Activated CD8-positive, alpha-beta memory T cell treated with anti-CD3 and anti-CD28 coated beads, Interleukin-2, amount 10 ng/mL, durations not matched to agents 7 days and 5 days (primary cell): ENCODE data around the gene KATNAL2. TPM values are rescaled to one million over a fixed set of nuclear protein-coding genes. Genes with fewer than 3 reads are reported as not detected.
"Not testable (repeated sequence)": the region's sequence is repeated elsewhere in the genome, so short reads cannot be mapped to it uniquely, and the experiment has no call there.

Experiments used
- ATAC-seq: fragments of 150-1000 bp; cut with Tn5 transposase; one replicate; pipeline ENCODE4 v1.10.0; 2021; ENCODE audit warnings: moderate library complexity
- CTCF ChIA-PET: fragments of 350-600 bp; sonication (Branson Sonifier 250); formaldehyde crosslinking; loops from one replicate; lab custom pipeline; 2021; ENCODE audit warnings: antibody characterized with exemption; lab: Charles Lee
- DNase-seq: peaks from one replicate; pipeline ENCODE4 v3.0.0-alpha.2; 2020
- H3K27ac Mint-ChIP-seq: one replicate; pipeline ENCODE4 v1.8.0; 2021; ENCODE audit warnings: mild to moderate bottlenecking, mixed read lengths
- H3K27me3 Mint-ChIP-seq: one replicate; pipeline ENCODE4 v1.8.0; 2021; ENCODE audit warnings: mixed read lengths
- H3K36me3 Mint-ChIP-seq: one replicate; pipeline ENCODE4 v1.8.0; 2021; ENCODE audit warnings: mild to moderate bottlenecking, mixed read lengths
- H3K4me1 Mint-ChIP-seq: one replicate; pipeline ENCODE4 v1.8.0; 2021; ENCODE audit warnings: mixed read lengths
- H3K4me3 Mint-ChIP-seq: one replicate; pipeline ENCODE4 v1.8.0; 2021; ENCODE audit warnings: mild to moderate bottlenecking, moderate library complexity, mixed read lengths
- H3K9me3 Mint-ChIP-seq: one replicate; pipeline ENCODE4 v1.8.0; 2022; ENCODE audit warnings: low read depth, mixed read lengths
- total RNA-seq, 2 experiments: library from RNA; stranded (reverse); gene quantifications; one replicate each; pipeline ENCODE4 v1.2.3, GENCODE V29; 2021

Gene KATNAL2
- total RNA-seq, 2 experiments from 2014 or later = 0.45 to 0.79 TPM

DNA sequence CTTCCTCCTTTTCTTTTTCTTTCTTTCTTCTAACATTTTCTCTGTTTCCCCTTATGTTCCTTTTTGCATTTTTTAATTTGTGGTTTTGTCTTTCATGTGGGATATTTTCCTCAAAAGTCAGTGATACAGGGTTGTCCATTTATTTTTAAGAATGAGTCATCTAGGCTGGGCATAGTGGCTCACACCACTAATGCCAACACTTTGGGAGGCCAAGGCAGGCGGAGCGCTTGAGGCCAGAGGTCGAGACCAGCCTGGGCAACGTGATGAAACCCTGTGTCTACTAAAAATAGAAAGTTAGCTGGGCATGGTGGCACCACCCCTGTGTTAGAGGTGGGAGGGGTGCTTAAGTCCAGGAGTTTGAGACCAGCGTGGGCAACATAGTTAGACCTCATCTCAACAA lies 35.8 kb downstream of the KATNAL2 start:
- Mint-ChIP-seq H3K4me3 (no peak overlapping the region), H3K9me3 (no peaks in the 10 kb centered on the region), H3K27ac (no peak overlapping the region), H3K27me3 (peaks cover 5% of the 10 kb centered on the region), H3K36me3 (no peaks in the 10 kb centered on the region), H3K4me1 (no peaks in the 10 kb centered on the region)
- ATAC-seq (no peak), DNase-seq (no peak)
- CTCF ChIA-PET = no interaction called here

DNA sequence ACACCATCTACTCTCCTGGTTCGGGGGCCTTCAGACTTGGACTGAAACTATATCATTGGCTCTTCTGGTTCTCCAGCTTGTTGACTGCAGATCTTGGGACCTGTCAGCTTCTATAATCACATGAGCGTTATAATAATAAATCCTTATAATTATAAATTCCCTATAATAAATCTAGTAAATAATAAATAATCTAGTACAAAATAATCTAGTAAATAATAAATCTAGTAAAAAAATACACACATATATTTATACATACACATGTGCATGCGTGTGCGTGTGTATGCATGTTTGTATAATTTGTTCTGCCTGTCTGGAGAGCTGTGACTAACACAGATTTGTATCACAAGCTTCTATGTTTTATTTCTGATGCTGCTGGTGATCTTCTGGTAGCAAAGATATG lies 40.8 kb downstream of the KATNAL2 start:
- Mint-ChIP-seq H3K9me3 (no peaks in the 10 kb centered on the region), H3K36me3 (no peaks in the 10 kb centered on the region), H3K4me3 (no peak overlapping the region), H3K27me3 (no peaks in the 10 kb centered on the region), H3K27ac (no peak overlapping the region), H3K4me1 (no peaks in the 10 kb centered on the region)
- DNase-seq (no peak), ATAC-seq (no peak)
- CTCF ChIA-PET = no interaction called here

DNA sequence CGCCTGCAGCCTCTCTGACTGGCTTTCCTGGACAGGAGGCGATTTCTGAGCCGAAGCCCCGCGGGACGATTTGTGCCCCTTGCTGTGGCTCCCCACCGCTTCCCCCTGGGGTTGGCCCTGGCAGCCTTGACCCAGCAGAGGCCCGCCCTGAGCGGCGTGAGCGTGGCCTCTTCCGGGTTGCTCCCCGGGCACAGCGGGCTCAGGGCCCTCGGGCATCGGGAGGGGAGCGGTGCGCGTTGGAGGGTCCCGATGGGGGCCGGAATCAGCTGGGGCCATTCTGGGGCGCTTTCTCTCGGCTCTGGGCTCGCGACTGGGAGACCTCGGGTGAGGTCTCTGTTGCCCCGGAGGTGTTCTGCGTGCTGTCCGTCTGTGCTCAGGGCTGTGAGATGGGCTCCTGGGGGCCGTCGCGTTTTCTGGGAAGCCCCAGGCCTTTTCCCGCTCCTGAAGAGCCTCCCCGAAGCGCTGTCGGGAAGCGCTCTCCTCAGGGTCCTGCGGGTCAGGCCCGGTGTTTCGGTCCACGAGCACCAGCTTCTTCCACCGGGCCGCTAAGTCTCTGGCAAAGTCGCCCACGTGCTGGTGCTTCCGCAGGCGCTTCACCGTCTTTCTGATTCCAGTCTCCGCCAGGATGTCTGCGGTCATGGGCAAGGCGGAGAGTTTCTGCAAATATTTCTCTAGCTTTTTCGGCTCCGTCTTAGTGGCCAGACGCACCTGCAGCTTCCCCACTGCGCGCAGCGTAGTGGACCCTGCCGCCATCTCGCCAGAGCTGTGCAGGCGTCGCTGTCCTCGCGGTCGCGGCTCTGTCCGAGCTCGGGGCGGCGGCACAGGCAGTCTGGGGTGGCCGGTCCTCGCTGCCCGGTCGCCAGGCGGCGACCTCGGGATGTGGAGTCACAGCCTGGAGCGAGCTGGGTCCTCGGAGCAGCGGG lies 46.5 kb downstream of the KATNAL2 start:
- H3K36me3 Mint-ChIP-seq, ATAC-seq, H3K4me1 Mint-ChIP-seq, H3K27me3 Mint-ChIP-seq, H3K9me3 Mint-ChIP-seq, CTCF ChIA-PET, H3K27ac Mint-ChIP-seq, H3K4me3 Mint-ChIP-seq, DNase-seq: not testable (repeated sequence)

DNA sequence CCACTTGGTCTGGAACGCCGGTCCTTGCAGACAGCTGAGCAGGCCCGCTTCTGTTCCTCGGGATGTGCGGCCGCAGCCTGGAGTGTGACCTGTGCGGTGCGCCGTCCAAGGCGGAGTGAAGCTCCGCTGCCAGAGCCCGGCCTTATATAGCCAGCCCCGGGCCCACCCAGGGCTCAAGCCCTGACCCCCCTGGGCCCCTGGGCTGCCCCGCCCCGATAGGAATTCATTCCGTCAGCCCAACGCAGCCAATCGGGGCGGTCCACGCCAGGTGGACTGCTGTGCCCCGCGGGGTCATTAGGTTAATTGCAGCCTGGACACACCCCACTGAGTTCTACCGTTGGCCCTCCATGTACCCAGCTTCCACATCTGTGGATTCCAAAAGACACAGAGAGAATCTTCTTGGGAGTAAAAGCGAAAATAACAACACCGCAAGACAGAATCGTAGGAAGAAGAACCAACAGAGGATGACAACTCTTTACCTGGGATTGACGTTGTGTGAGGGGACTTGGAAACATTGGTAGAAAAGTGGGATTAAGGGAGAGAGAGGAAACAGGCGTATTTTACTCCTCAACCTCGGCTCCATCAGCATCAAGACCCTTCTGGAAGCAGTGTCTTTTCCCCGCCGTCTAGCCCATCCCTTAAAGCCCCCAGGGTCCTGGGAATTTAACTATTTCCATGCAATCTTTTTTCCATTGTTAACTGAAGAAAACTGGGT lies 47.3 kb downstream of the KATNAL2 start:
- ATAC-seq, DNase-seq, H3K36me3 Mint-ChIP-seq, H3K4me1 Mint-ChIP-seq, H3K9me3 Mint-ChIP-seq, H3K27me3 Mint-ChIP-seq, CTCF ChIA-PET, H3K4me3 Mint-ChIP-seq, H3K27ac Mint-ChIP-seq: not testable (repeated sequence)

DNA sequence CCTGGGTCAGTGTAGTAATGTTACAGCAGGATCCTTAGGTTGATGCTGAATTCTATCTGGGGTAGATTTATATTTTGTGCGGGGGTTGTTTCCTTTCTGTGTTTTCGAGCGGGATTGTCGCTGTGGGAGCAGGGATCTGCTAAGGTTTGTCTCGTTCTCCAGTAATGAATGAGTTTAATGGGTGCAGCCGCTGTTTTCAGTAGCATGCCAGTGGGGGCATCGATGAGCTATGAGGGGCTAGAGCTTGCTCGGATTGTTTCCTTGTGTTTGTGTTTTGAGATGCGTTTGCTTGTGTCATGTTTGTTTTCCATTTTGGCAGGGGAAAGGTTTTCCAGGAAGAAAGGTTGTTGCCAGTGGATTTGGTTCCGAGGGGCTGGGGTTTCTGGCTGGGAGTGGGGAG lies 48.9 kb downstream of the KATNAL2 start:
- H3K27me3 Mint-ChIP-seq, H3K36me3 Mint-ChIP-seq, H3K27ac Mint-ChIP-seq, ATAC-seq, H3K4me3 Mint-ChIP-seq, DNase-seq, H3K9me3 Mint-ChIP-seq, CTCF ChIA-PET, H3K4me1 Mint-ChIP-seq: not testable (repeated sequence)

DNA sequence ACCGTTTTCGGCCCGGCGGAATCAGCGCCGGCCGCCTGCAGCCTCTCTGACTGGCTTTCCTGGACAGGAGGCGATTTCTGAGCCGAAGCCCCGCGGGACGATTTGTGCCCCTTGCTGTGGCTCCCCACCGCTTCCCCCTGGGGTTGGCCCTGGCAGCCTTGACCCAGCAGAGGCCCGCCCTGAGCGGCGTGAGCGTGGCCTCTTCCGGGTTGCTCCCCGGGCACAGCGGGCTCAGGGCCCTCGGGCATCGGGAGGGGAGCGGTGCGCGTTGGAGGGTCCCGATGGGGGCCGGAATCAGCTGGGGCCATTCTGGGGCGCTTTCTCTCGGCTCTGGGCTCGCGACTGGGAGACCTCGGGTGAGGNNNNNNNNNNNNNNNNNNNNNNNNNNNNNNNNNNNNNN lies 52.1 kb downstream of the KATNAL2 start:
- ATAC-seq, H3K27me3 Mint-ChIP-seq, H3K4me3 Mint-ChIP-seq, H3K27ac Mint-ChIP-seq, DNase-seq, H3K36me3 Mint-ChIP-seq, CTCF ChIA-PET, H3K9me3 Mint-ChIP-seq, H3K4me1 Mint-ChIP-seq: not testable (repeated sequence)

DNA sequence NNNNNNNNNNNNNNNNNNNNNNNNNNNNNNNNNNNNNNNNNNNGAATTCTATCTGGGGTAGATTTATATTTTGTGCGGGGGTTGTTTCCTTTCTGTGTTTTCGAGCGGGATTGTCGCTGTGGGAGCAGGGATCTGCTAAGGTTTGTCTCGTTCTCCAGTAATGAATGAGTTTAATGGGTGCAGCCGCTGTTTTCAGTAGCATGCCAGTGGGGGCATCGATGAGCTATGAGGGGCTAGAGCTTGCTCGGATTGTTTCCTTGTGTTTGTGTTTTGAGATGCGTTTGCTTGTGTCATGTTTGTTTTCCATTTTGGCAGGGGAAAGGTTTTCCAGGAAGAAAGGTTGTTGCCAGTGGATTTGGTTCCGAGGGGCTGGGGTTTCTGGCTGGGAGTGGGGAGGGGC lies 102.5 kb downstream of the KATNAL2 start:
- H3K4me3 Mint-ChIP-seq, H3K27me3 Mint-ChIP-seq, H3K27ac Mint-ChIP-seq, DNase-seq, H3K9me3 Mint-ChIP-seq, H3K4me1 Mint-ChIP-seq, ATAC-seq, H3K36me3 Mint-ChIP-seq, CTCF ChIA-PET: not testable (repeated sequence)

DNA sequence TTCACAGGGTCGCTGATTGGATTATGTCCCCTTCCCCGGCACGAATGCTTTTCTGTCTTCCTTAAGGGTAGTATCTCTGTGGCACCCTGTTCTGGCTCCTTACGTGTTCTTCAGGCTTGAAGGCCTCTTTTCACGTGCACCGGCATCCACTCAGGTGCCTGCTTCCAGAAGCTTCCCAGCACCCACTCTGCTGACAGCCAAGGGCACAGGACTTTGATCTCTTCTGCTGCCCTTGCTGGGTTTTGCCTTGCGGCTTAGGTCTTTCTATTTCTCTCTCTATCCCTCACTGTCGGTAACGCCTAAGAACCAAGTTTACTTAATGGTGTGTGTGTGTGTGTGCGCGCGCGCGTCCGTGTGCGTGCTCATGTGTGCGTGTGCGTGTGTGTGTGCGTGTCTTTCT lies 103.4 kb downstream of the KATNAL2 start:
- H3K27ac Mint-ChIP-seq, H3K4me3 Mint-ChIP-seq, H3K4me1 Mint-ChIP-seq, ATAC-seq, DNase-seq, H3K9me3 Mint-ChIP-seq, CTCF ChIA-PET, H3K36me3 Mint-ChIP-seq, H3K27me3 Mint-ChIP-seq: not testable (repeated sequence)

DNA sequence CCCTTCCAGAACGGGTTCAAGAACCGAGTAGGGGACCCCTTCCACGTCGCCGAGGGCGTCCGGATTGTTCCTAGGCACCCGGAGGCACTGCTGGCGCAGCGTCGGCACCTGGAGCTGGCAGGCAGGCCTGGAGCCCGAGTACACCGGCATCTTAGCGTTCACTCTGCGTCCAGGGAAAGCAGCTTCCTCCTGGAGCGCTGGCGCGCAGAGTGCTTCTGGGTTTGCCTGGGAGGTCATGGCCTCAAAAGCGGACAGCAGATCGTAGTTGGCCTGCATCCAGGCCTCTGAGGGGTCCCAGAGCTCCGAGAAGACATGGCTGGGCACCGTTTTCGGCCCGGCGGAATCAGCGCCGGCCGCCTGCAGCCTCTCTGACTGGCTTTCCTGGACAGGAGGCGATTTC lies 105.4 kb downstream of the KATNAL2 start:
- H3K27ac Mint-ChIP-seq, H3K9me3 Mint-ChIP-seq, DNase-seq, H3K36me3 Mint-ChIP-seq, ATAC-seq, CTCF ChIA-PET, H3K4me3 Mint-ChIP-seq, H3K27me3 Mint-ChIP-seq, H3K4me1 Mint-ChIP-seq: not testable (repeated sequence)

DNA sequence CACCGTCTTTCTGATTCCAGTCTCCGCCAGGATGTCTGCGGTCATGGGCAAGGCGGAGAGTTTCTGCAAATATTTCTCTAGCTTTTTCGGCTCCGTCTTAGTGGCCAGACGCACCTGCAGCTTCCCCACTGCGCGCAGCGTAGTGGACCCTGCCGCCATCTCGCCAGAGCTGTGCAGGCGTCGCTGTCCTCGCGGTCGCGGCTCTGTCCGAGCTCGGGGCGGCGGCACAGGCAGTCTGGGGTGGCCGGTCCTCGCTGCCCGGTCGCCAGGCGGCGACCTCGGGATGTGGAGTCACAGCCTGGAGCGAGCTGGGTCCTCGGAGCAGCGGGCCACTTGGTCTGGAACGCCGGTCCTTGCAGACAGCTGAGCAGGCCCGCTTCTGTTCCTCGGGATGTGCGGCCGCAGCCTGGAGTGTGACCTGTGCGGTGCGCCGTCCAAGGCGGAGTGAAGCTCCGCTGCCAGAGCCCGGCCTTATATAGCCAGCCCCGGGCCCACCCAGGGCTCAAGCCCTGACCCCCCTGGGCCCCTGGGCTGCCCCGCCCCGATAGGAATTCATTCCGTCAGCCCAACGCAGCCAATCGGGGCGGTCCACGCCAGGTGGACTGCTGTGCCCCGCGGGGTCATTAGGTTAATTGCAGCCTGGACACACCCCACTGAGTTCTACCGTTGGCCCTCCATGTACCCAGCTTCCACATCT lies 106.5 kb downstream of the KATNAL2 start:
- ATAC-seq, H3K27ac Mint-ChIP-seq, H3K9me3 Mint-ChIP-seq, DNase-seq, CTCF ChIA-PET, H3K4me1 Mint-ChIP-seq, H3K4me3 Mint-ChIP-seq, H3K36me3 Mint-ChIP-seq, H3K27me3 Mint-ChIP-seq: not testable (repeated sequence)

DNA sequence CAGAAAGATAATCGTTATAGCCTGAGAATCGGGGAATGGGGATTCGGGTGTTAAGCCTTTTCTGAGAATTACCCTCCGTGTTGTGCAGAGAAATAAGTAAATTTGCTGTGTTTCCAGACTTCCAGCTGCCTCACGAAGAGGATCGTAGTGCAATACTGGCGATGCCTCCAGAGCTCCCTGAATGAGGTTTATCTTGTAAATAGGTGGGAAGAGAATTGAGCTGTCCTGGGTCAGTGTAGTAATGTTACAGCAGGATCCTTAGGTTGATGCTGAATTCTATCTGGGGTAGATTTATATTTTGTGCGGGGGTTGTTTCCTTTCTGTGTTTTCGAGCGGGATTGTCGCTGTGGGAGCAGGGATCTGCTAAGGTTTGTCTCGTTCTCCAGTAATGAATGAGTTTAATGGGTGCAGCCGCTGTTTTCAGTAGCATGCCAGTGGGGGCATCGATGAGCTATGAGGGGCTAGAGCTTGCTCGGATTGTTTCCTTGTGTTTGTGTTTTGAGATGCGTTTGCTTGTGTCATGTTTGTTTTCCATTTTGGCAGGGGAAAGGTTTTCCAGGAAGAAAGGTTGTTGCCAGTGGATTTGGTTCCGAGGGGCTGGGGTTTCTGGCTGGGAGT lies 108.3 kb downstream of the KATNAL2 start:
- H3K4me1 Mint-ChIP-seq, H3K36me3 Mint-ChIP-seq, H3K4me3 Mint-ChIP-seq, H3K9me3 Mint-ChIP-seq, H3K27ac Mint-ChIP-seq, DNase-seq, CTCF ChIA-PET, H3K27me3 Mint-ChIP-seq, ATAC-seq: not testable (repeated sequence)

DNA sequence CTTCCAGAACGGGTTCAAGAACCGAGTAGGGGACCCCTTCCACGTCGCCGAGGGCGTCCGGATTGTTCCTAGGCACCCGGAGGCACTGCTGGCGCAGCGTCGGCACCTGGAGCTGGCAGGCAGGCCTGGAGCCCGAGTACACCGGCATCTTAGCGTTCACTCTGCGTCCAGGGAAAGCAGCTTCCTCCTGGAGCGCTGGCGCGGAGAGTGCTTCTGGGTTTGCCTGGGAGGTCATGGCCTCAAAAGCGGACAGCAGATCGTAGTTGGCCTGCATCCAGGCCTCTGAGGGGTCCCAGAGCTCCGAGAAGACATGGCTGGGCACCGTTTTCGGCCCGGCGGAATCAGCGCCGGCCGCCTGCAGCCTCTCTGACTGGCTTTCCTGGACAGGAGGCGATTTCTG lies 111.3 kb downstream of the KATNAL2 start:
- H3K4me3 Mint-ChIP-seq, H3K27me3 Mint-ChIP-seq, DNase-seq, CTCF ChIA-PET, ATAC-seq, H3K9me3 Mint-ChIP-seq, H3K27ac Mint-ChIP-seq, H3K36me3 Mint-ChIP-seq, H3K4me1 Mint-ChIP-seq: not testable (repeated sequence)

DNA sequence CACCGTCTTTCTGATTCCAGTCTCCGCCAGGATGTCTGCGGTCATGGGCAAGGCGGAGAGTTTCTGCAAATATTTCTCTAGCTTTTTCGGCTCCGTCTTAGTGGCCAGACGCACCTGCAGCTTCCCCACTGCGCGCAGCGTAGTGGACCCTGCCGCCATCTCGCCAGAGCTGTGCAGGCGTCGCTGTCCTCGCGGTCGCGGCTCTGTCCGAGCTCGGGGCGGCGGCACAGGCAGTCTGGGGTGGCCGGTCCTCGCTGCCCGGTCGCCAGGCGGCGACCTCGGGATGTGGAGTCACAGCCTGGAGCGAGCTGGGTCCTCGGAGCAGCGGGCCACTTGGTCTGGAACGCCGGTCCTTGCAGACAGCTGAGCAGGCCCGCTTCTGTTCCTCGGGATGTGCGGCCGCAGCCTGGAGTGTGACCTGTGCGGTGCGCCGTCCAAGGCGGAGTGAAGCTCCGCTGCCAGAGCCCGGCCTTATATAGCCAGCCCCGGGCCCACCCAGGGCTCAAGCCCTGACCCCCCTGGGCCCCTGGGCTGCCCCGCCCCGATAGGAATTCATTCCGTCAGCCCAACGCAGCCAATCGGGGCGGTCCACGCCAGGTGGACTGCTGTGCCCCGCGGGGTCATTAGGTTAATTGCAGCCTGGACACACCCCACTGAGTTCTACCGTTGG lies 112.4 kb downstream of the KATNAL2 start:
- H3K4me3 Mint-ChIP-seq, H3K9me3 Mint-ChIP-seq, H3K36me3 Mint-ChIP-seq, ATAC-seq, CTCF ChIA-PET, H3K27ac Mint-ChIP-seq, H3K4me1 Mint-ChIP-seq, H3K27me3 Mint-ChIP-seq, DNase-seq: not testable (repeated sequence)
